H9 (cell line): ENCODE results near the gene GNPTAB. TPM values are rescaled to one million over a fixed set of nuclear protein-coding genes. Genes with fewer than 3 reads are reported as not detected.

ENCODE experiments used
- DNase-seq: peaks from one replicate; pipeline ENCODE4 v3.0.0-alpha.2; 2017
- H2AFZ ChIP-seq: one replicate; pipeline ENCODE4 v1.6.1; 2013; ENCODE audit warnings: mild to moderate bottlenecking, low read length, control low read depth, moderate library complexity
- H2AK5ac ChIP-seq: 2 replicates; pipeline ENCODE4 v1.6.1; 2013; ENCODE audit warnings: low read length, control low read depth, mixed read lengths; ENCODE audit not compliant: insufficient read length
- H2BK120ac ChIP-seq: one replicate; pipeline ENCODE4 v1.6.1; 2013; ENCODE audit warnings: low read depth, mild to moderate bottlenecking, low read length, control low read depth, inconsistent platforms; ENCODE audit not compliant: poor library complexity, severe bottlenecking
- H2BK12ac ChIP-seq: 2 replicates; pipeline ENCODE4 v1.6.1; 2013; ENCODE audit warnings: low read length, control low read depth, mixed read lengths, low read depth; ENCODE audit not compliant: insufficient read length
- H2BK15ac ChIP-seq: 2 replicates; pipeline ENCODE4 v1.6.1; 2013; ENCODE audit warnings: low read depth, low read length, control low read depth
- H2BK20ac ChIP-seq: one replicate; pipeline ENCODE4 v1.6.1; 2013; ENCODE audit warnings: low read depth, mild to moderate bottlenecking, low read length, control low read depth, inconsistent platforms; ENCODE audit not compliant: poor library complexity, severe bottlenecking
- H2BK5ac ChIP-seq: 2 replicates; pipeline ENCODE4 v1.6.1; 2013; ENCODE audit warnings: low read length, control low read depth, mixed read lengths; ENCODE audit not compliant: insufficient read length
- H3K14ac ChIP-seq: 2 replicates; pipeline ENCODE4 v1.6.1; 2013; ENCODE audit warnings: low read length, control low read depth; ENCODE audit not compliant: insufficient read depth
- H3K18ac ChIP-seq: 2 replicates; pipeline ENCODE4 v1.6.1; 2013; ENCODE audit warnings: low read depth, mild to moderate bottlenecking, mixed read lengths, low read length, control low read depth; ENCODE audit not compliant: insufficient read length
- H3K23ac ChIP-seq: 2 replicates; pipeline ENCODE4 v1.6.1; 2013; ENCODE audit warnings: low read length, control low read depth, mixed read lengths, low read depth; ENCODE audit not compliant: insufficient read length
- H3K23me2 ChIP-seq: 2 replicates; pipeline ENCODE4 v1.6.1; 2013; ENCODE audit warnings: low read depth, mild to moderate bottlenecking, mixed read lengths, low read length, control low read depth; ENCODE audit not compliant: insufficient read length, poor library complexity, severe bottlenecking
- H3K27ac ChIP-seq: 2 replicates; pipeline ENCODE4 v1.5.1; 2013; ENCODE audit warnings: low read length, control low read depth, mixed read lengths, low read depth; ENCODE audit not compliant: insufficient read length
- H3K27me3 ChIP-seq: 2 replicates; pipeline ENCODE4 v1.6.1; 2013; ENCODE audit warnings: low read length, control low read depth, inconsistent platforms; ENCODE audit not compliant: insufficient read depth
- H3K4ac ChIP-seq: 2 replicates; pipeline ENCODE4 v1.6.1; 2013; ENCODE audit warnings: low read depth, mild to moderate bottlenecking, control low read depth, inconsistent platforms, low read length, moderate library complexity
- H3K4me1 ChIP-seq: 2 replicates; pipeline ENCODE4 v1.6.1; 2013; ENCODE audit warnings: low read length, control low read depth, inconsistent platforms; ENCODE audit not compliant: insufficient read depth
- H3K4me2 ChIP-seq: 2 replicates; pipeline ENCODE4 v1.6.1; 2013; ENCODE audit warnings: low read length, control low read depth, mixed read lengths; ENCODE audit not compliant: insufficient read length, insufficient read depth
- H3K56ac ChIP-seq: 2 replicates; pipeline ENCODE4 v1.6.1; 2013; ENCODE audit warnings: low read depth, mild to moderate bottlenecking, mixed read lengths, low read length, control low read depth; ENCODE audit not compliant: insufficient read length
- H3K79me1 ChIP-seq: 2 replicates; pipeline ENCODE4 v1.6.1; 2013; ENCODE audit warnings: low read depth, mild to moderate bottlenecking, moderate library complexity, low read length, control low read depth, inconsistent platforms; ENCODE audit not compliant: insufficient read depth, poor library complexity, severe bottlenecking
- H3K79me2 ChIP-seq: 2 replicates; pipeline ENCODE4 v1.6.1; 2013; ENCODE audit warnings: low read length, control low read depth, inconsistent platforms; ENCODE audit not compliant: insufficient read depth
- H3K9ac ChIP-seq: 2 replicates; pipeline ENCODE4 v1.6.1; 2013; ENCODE audit warnings: low read length, control low read depth, mixed read lengths; ENCODE audit not compliant: insufficient read length; ENCODE audit errors: extremely low read depth
- H3K9me3 ChIP-seq: one replicate; pipeline ENCODE4 v1.6.1; 2013; ENCODE audit warnings: low read depth, low read length, inconsistent platforms; ENCODE audit not compliant: control insufficient read depth
- H3T11ph ChIP-seq: one replicate; pipeline ENCODE4 v1.6.1; 2013; ENCODE audit warnings: mild to moderate bottlenecking, low read length, control low read depth, inconsistent platforms
- H4K20me1 ChIP-seq: one replicate; pipeline ENCODE4 v1.6.1; 2013; ENCODE audit not compliant: control insufficient read depth, insufficient read length, insufficient read depth
- H4K5ac ChIP-seq: 2 replicates; pipeline ENCODE4 v1.6.1; 2013; ENCODE audit warnings: low read depth, mild to moderate bottlenecking, mixed read lengths, low read length, control low read depth; ENCODE audit not compliant: insufficient read length
- H4K8ac ChIP-seq: replicated peaks from 2 replicates; pipeline ENCODE4 v1.6.1; 2013; ENCODE audit warnings: low read length, control low read depth, mixed read lengths, low read depth; ENCODE audit not compliant: insufficient read length
- H4K91ac ChIP-seq: 2 replicates; pipeline ENCODE4 v1.6.1; 2013; ENCODE audit warnings: low read depth, mild to moderate bottlenecking, moderate library complexity, mixed read lengths, low read length, control low read depth; ENCODE audit not compliant: insufficient read length
- H3K27ac Mint-ChIP-seq, 3 experiments: 2 replicates in 2 of 3; 3 replicates in 1 of 3; pipeline ENCODE4 v1.8.0; 2020 to 2021; ENCODE audit warnings: mixed read lengths in 3 of 3, mild to moderate bottlenecking in 1 of 3, moderate library complexity in 1 of 3
- H3K27me3 Mint-ChIP-seq: 2 replicates; pipeline ENCODE4 v1.8.0; 2021; ENCODE audit warnings: low read depth, mild to moderate bottlenecking, moderate library complexity, mixed read lengths
- H3K36me3 Mint-ChIP-seq, 3 experiments: 2 replicates in 2 of 3; 3 replicates in 1 of 3; pipeline ENCODE4 v1.8.0; 2020 to 2021; ENCODE audit warnings: low read depth in 3 of 3, mixed read lengths in 3 of 3; ENCODE audit not compliant: insufficient read depth in 1 of 3
- H3K4me1 Mint-ChIP-seq, 2 experiments: 2 replicates each; pipeline ENCODE4 v1.8.0; 2020; ENCODE audit warnings: mixed read lengths in 2 of 2
- H3K4me3 Mint-ChIP-seq, 2 experiments: 2 replicates in 1 of 2; 3 replicates in 1 of 2; pipeline ENCODE4 v1.8.0; 2020 to 2021; ENCODE audit warnings: mild to moderate bottlenecking in 2 of 2, mixed read lengths in 2 of 2, moderate library complexity in 1 of 2
- H3K9me3 Mint-ChIP-seq, 2 experiments: 2 replicates in 1 of 2; 3 replicates in 1 of 2; pipeline ENCODE4 v1.8.0; 2020; ENCODE audit warnings: mild to moderate bottlenecking in 2 of 2, mixed read lengths in 2 of 2, moderate library complexity in 1 of 2
- WGBS: extraction: QIAGEN DNeasy Blood & Tissue Kit; methylation state at CpG from one replicate; pipeline ENCODE4 v1.1.7; 2013; ENCODE audit warnings: missing lambda C conversion rate, low lambda C conversion rate, mixed read lengths; ENCODE audit not compliant: insufficient read length; ENCODE audit errors: extremely low coverage; 5-methylcytosine and 5-hydroxymethylcytosine counted together
- total RNA-seq: library from RNA; stranded (reverse); gene quantifications from 2 replicates; pipeline ENCODE4 v1.2.1, GENCODE V29; 2021
- TF ChIP-seq, protein P1 (sequence below): fragments of 200-600 bp; sonication (generic); conservative IDR thresholded peaks from 3 replicates; pipeline ENCODE4 v1.8.0; 2021; ENCODE audit warnings: antibody characterized with exemption, mild to moderate bottlenecking

Gene GNPTAB
- total RNA-seq, 1 experiment from 2014 or later = 44.3 TPM

GRCh38 chr12:101823891-101824290 is 6.9 kb downstream of the GNPTAB start:
- Histone ChIP-seq H3K27me3 (no peaks in the 10 kb centered on the region), H4K20me1 (no peaks in the 10 kb centered on the region), H2BK20ac (no peak overlapping the region), H3K4me1 (peaks cover 10% of the 10 kb centered on the region; the same call in 1 of the 2 replicates), H3K23me2 (no peaks in the 10 kb centered on the region), H3T11ph (no peak overlapping the region), H3K79me2 (peaks cover 6% of the 10 kb centered on the region; the same call in 1 of the 2 replicates), H4K5ac (no peak overlapping the region), H3K27ac (no peak overlapping the region), H2AFZ (no peak overlapping the region), H3K4me2 (no peak overlapping the region), H3K14ac (no peak overlapping the region), H4K91ac (no peak overlapping the region), H3K23ac (no peak overlapping the region), H3K18ac (no peak overlapping the region), H3K56ac (no peak overlapping the region), H2BK120ac (no peak overlapping the region), H2BK15ac (no peak overlapping the region), H3K4ac (no peak overlapping the region), H3K9ac (no peak overlapping the region), H3K9me3 (no peaks in the 10 kb centered on the region), H2AK5ac (no peak overlapping the region), H4K8ac (no peak overlapping the region), H2BK12ac (no peak overlapping the region), H3K79me1 (no peaks in the 10 kb centered on the region), H2BK5ac (no peak overlapping the region)
- peaks cover 9 to 18% (median 12%) of the 10 kb centered on the region in 3 experiments; a peak in 5 of 7 replicates for H3K36me3 Mint-ChIP-seq
- peak; percentile 81 for DNase-seq
- no peaks in the 10 kb centered on the region for H3K27me3 Mint-ChIP-seq
- WGBS = no CpG with 5 or more reads among the region's 3 CpGs
- peaks cover 63 to 68% of the 10 kb centered on the region in 2 experiments for H3K4me1 Mint-ChIP-seq
- peak overlapping the region; percentile 64 to 91 (median 84); a peak in 3 of 7 replicates for H3K27ac Mint-ChIP-seq
- H3K4me3 Mint-ChIP-seq = no peak overlapping the region; a peak in 2 of 5 replicates
- peaks cover under 1 to 7% of the 10 kb centered on the region in 2 experiments; a peak in 4 of 5 replicates for H3K9me3 Mint-ChIP-seq
- TF ChIP-seq, protein P1, sequence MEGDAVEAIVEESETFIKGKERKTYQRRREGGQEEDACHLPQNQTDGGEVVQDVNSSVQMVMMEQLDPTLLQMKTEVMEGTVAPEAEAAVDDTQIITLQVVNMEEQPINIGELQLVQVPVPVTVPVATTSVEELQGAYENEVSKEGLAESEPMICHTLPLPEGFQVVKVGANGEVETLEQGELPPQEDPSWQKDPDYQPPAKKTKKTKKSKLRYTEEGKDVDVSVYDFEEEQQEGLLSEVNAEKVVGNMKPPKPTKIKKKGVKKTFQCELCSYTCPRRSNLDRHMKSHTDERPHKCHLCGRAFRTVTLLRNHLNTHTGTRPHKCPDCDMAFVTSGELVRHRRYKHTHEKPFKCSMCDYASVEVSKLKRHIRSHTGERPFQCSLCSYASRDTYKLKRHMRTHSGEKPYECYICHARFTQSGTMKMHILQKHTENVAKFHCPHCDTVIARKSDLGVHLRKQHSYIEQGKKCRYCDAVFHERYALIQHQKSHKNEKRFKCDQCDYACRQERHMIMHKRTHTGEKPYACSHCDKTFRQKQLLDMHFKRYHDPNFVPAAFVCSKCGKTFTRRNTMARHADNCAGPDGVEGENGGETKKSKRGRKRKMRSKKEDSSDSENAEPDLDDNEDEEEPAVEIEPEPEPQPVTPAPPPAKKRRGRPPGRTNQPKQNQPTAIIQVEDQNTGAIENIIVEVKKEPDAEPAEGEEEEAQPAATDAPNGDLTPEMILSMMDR = peak; percentile 56
